GM12875 (cell line): ENCODE results near the gene KNTC1.
"Not testable (repeated sequence)": the region's sequence is repeated elsewhere in the genome, so short reads cannot be mapped to it uniquely, and the experiment has no call there.

ENCODE experiments used
- H3K4me3 ChIP-seq: one replicate; pipeline ENCODE4 v1.5.1; 2011; ENCODE audit warnings: low read depth, low read length, control low read depth
- CTCF ChIP-seq: IDR thresholded peaks from 2 replicates; pipeline ENCODE4 v1.5.1; 2011; ENCODE audit warnings: low read depth, mild to moderate bottlenecking, control low read depth, inconsistent platforms, low read length, moderate library complexity, borderline replicate concordance; ENCODE audit not compliant: insufficient read depth

Gene KNTC1

GRCh38 chr12:122538496-122538895 lies 11.4 kb downstream of the KNTC1 start:
- H3K4me3 ChIP-seq = no peak overlapping the region
- TF ChIP-seq CTCF = no peak

GRCh38 chr12:122544537-122544936 lies 17.5 kb downstream of the KNTC1 start:
- TF ChIP-seq CTCF = no peak
- H3K4me3 ChIP-seq = no peak overlapping the region

GRCh38 chr12:122545855-122546254 lies 18.8 kb downstream of the KNTC1 start:
- TF ChIP-seq CTCF = no peak
- no peak overlapping the region for H3K4me3 ChIP-seq

- no peak overlapping the region for H3K4me3 ChIP-seq
- TF ChIP-seq CTCF = no peak
Measured at GRCh38 chr12:122547330-122547729, 20.3 kb downstream of the KNTC1 start.

GRCh38 chr12:122558745-122559641 lies 31.9 kb downstream of the KNTC1 start:
- TF ChIP-seq CTCF = no peak
- H3K4me3 ChIP-seq = no peak overlapping the region

GRCh38 chr12:122560138-122560537 lies 33.1 kb downstream of the KNTC1 start:
- TF ChIP-seq CTCF = no peak
- H3K4me3 ChIP-seq = no peak overlapping the region

- no peak overlapping the region for H3K4me3 ChIP-seq
- no peak for TF ChIP-seq CTCF
Measured at GRCh38 chr12:122563361-122563760, 36.3 kb downstream of the KNTC1 start.

GRCh38 chr12:122566816-122567215 lies 39.8 kb downstream of the KNTC1 start:
- H3K4me3 ChIP-seq = not testable (repeated sequence)
